Measurements from ENCODE around the gene EIF2S2. TPM values are rescaled to one million over a fixed set of nuclear protein-coding genes. Genes with fewer than 3 reads are reported as not detected.

EIF2S2 gene
- polyA plus RNA-seq, 3 donors, result 45.5 to 51.5 (median 46.1) TPM

- DNase-seq (ENCODE audit: extremely low read depth in 1 of 11, low read depth in 9 of 11, low spot score in 4 of 11), result no peak
These were observed 36.4 kb downstream of the EIF2S2 start for GRCh38 chr20:34075647-34076046.

DNA sequence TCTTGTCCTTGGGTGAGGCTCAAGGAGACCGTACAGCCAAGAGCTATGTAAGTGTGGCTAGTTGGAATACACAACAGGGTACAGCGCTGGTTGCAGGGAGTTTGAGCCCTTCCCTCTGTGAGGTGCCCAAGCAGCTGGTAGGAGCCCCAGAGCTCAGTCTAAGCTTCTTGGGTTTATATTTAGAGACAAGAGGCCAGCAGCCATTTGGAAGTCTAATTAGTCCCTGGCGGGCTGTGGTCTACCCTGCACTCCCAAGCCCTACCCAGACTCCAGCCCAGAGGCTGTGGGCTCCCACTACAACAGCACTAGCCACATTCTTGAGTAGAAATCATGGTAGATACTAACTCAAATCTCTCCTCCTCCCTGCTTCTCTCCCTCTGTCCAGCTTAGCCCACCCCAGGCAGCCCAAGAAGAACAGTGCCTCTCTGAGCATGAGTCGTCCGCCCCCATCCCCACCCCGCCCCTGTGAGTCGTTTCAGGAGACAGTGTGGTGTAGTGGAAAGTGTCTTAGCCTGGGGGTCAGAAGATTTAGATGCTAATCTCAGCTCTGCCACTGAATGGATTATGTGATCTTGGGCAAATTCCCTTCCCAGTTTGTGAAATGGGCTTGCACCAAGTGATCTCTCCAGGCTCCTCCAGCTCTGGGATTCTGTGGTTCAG lies 37.8 kb downstream of the EIF2S2 start:
- DNase-seq (ENCODE audit: extremely low read depth in 1 of 11, low read depth in 9 of 11, low spot score in 4 of 11), result no peak

DNA sequence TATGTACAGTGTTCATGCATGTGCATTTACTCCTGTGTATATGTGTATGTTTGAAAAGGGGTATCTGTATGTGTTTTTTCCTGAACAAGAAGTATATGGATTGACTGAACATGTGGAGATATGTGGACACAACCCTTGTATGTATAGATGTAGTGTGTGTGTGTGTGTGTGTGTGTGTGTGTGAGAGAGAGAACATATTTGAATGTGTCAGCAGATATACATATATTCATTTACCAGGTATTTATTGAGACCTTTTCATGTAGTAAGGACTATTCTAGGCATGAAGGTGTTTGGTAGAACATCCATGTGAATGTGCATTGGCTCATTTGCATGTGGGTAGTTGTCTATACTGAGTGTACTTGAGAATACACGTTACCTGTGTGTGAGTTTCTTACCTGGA lies 39.3 kb downstream of the EIF2S2 start:
- no peak for DNase-seq (ENCODE audit: extremely low read depth in 1 of 11, low read depth in 9 of 11, low spot score in 4 of 11)

GRCh38 chr20:34072076-34072475 lies 40.0 kb downstream of the EIF2S2 start:
- no peak for DNase-seq (ENCODE audit: extremely low read depth in 1 of 11, low read depth in 9 of 11, low spot score in 4 of 11)

DNA sequence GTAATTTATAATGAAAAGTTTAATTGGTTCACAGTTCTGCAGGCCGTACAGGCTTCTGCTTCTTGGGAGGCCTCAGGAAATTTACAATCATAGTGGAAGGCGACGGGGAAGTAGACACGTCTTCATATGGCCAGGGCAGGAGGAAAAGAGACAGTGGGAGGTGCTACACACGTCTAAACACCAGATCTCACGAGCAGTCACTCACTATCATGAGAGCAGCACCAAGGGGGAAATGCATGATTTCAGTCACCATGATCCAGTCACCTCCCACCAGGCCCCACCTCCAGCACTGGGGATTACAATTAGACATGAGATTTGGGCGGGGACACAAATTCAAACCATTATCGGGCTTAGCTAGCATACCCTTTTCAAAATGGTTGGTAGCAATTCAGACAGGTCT lies 41.2 kb downstream of the EIF2S2 start:
- DNase-seq (ENCODE audit: extremely low read depth in 1 of 11, low read depth in 9 of 11, low spot score in 4 of 11), result no peak

DNA sequence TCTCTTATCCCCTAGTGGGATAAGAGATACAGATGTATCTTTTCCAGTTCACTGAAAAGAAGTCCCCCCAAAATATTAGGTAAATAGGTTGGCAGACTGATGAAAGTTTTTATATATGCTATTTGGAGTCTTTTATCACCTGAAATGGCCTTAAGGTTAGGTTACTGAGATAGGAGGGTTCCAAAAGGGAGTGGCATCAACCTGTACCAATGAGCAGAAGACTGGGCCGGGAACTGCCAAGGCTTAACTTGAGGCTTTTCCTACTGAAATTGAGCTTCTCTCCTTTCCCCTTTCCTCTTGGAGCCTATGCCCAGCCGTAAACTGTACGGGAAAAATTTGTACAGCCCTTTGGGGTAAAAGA lies 42.0 kb downstream of the EIF2S2 start:
- DNase-seq (ENCODE audit: extremely low read depth in 1 of 11, low read depth in 9 of 11, low spot score in 4 of 11), result no peak

GRCh38 chr20:34069341-34070078 lies 42.5 kb downstream of the EIF2S2 start:
- DNase-seq (ENCODE audit: extremely low read depth in 1 of 11, low read depth in 9 of 11, low spot score in 4 of 11), result peak; percentile 54 to 85 (median 78)

DNA sequence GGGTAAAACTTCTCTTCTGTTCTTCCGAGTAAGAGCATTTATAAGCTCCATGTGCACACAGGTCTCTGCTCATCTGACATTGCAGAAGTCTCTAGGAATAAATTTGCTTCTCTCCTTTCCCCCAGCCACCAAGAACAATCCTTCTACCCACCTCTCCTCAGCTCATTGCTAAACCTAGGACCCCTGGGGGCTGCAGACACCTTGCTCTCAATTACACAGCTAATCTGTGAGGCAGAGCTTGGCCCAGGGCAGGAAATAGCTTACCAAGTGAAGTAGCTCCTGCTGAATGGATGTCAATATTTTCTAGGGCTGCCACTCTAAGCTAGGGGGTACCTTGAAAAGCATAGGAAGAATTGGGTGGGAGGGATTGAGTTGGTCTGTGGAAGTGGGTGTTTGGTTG lies 44.0 kb downstream of the EIF2S2 start:
- no peak for DNase-seq (ENCODE audit: extremely low read depth in 1 of 11, low read depth in 9 of 11, low spot score in 4 of 11)

- DNase-seq (ENCODE audit: extremely low read depth in 1 of 11, low read depth in 9 of 11, low spot score in 4 of 11), result no peak
These were observed 45.5 kb downstream of the EIF2S2 start for GRCh38 chr20:34066476-34067090.

DNA sequence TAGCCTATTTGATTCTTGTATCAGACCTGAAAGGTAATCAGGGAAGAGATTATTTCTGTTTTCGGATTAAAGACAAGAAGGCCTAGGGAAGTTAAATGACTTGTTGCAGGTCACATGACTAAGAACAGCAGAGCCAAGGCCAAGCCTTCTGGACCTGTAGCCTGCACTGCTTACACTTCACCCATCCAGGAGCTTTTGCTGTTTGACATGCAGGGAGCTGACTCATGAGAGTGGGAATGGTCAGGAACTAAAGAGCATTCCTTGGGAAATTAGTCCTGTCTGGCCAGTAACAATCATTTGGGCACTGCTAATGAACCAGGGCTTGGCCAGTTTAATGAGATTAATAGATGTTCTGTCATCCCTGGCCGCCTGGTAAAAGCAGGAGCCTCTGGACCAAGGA lies 46.8 kb downstream of the EIF2S2 start:
- no peak for DNase-seq (ENCODE audit: extremely low read depth in 1 of 11, low read depth in 9 of 11, low spot score in 4 of 11)

- no peak for DNase-seq (ENCODE audit: extremely low read depth in 1 of 11, low read depth in 9 of 11, low spot score in 4 of 11)
These were observed 47.8 kb downstream of the EIF2S2 start for GRCh38 chr20:34064286-34064685.

DNA sequence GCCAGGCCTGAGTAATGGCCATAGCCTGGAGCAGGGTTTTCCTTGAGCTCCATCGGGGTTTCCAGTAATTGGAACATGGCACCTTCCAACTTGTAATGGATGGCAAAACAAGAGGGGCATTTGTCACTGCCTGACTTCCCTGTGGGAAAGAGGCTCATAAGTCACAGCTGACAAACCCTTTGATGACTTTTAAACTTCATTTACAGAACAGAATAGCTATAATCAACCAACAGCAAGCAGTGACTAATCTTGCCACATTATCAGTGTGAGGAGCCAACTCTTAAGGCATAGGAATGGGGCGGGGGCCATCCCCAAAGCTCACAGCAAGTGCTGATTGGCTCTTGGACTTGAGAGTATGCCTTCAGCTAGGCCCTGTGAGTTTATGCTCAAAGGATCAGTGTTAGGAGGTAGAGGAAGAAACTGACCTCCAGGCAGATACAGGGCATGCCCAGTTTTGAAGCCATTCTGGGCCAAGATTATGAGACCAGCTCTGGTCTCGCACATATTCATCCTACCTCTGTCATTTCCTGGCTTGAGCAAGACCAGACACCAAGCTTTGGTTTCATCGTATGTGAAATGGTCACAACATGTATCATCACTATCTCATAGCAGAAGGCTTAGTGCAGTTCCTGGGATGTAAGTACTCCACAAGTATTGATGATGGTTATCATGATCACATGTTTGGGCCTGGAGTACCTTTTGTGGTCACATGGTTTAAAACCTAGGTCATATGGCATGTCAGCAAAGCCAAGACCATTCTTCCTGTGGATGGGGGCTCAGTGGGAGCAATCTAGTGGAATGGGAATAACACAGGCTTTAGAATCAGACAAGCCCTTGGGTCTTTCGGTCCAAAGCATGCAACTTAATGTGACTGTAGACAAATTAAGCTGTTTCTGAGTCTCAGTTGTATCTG lies 49.2 kb downstream of the EIF2S2 start:
- DNase-seq (ENCODE audit: extremely low read depth in 1 of 11, low read depth in 9 of 11, low spot score in 4 of 11), result no peak

DNA sequence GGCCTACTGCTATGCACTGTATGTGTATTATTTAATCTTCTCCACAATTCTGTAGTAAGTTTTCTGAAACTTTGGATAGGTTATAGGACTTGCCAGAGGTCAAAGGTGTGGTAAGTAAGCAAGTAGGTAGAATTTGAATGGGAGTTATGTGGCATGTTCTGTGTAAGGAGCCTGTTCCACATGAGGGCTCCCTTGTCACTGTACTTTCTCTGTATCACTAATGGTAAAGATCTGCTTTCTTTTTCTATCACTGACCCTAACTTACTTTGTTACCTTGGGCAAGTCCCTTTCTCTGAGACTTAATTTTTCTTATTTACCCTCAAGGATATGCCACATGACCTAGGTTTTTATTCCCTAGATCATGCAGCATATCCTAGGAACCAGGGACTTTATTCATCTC lies 50.3 kb downstream of the EIF2S2 start:
- no peak for DNase-seq (ENCODE audit: extremely low read depth in 1 of 11, low read depth in 9 of 11, low spot score in 4 of 11)

GRCh38 chr20:34060970-34061369 lies 51.1 kb downstream of the EIF2S2 start:
- no peak for DNase-seq (ENCODE audit: extremely low read depth in 1 of 11, low read depth in 9 of 11, low spot score in 4 of 11)

DNA sequence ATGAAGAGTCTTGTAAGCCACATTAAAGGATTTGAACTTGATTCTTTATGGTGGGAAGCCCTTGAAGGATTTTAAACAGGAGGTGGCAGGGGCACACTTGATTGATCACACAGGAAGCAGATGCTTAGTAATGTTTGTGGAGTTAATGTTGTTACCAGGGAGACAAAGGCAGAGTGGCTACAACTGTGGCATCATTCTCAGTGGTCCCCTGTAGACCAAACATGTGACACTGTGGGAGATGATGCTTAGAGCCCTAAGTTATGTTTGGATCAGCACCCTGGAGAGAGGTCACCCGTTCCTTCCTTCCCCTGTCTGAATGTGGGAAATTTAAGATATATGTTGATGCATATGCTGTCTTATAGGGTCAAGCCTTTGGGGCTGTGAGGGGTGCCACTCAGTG lies 53.2 kb downstream of the EIF2S2 start:
- DNase-seq (ENCODE audit: extremely low read depth in 1 of 11, low read depth in 9 of 11, low spot score in 4 of 11), result no peak

- DNase-seq (ENCODE audit: extremely low read depth in 1 of 11, low read depth in 9 of 11, low spot score in 4 of 11), result no peak
These were observed 56.8 kb downstream of the EIF2S2 start for GRCh38 chr20:34055290-34055689.

DNA sequence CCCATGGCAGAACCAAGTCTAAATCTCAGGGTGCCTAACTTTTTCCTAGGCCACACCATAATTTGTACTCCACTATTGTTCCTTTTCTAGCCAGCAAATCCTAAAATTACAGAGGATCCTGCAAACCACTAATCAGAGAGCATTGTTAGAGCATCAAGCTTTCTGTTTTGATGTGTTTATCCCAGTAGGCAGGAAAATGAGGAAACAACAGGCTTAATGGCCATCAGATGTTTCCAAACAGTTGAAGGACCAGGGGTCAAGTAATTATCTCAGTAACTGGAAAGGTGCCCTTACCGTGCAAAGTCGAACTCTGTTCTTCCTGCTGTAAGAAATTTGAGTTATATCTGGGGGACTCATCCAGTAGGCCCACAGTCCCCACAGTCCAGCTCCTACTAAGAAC lies 59.6 kb downstream of the EIF2S2 start:
- DNase-seq (ENCODE audit: extremely low read depth in 1 of 11, low read depth in 9 of 11, low spot score in 4 of 11), result no peak

- DNase-seq (ENCODE audit: extremely low read depth in 1 of 11, low read depth in 9 of 11, low spot score in 4 of 11), result no peak
These were observed 61.9 kb downstream of the EIF2S2 start for GRCh38 chr20:34049897-34050695.

DNA sequence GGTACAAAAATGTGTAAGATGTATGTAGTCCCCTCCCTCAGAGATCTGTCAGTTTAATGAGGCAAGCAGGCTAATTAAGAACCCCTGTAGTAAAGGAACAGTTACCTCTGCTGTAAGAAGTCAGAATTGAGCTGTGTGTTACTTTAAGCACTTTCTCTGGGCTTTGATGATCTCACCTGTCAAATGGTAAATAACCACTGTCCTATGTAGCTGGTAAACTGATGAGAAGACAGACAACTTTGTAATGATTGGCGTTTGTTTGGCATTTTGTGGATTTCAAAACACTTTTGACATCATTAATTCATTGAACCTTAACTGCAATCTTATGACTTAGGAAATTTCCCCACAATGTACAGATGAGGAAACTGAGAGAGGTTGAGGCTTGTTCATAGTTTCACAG lies 62.7 kb downstream of the EIF2S2 start:
- DNase-seq (ENCODE audit: extremely low read depth in 1 of 11, low read depth in 9 of 11, low spot score in 4 of 11), result no peak

All from renal cortex interstitium (tissue), 11 donors.